ENCODE measurements around the gene PXDN. TPM values are rescaled to one million over a fixed set of nuclear protein-coding genes. Genes with fewer than 3 reads are reported as not detected.

PXDN gene
- total and polyA plus RNA-seq, 10 of the 15 experiments (the other 5 are each of a cell fraction or from before 2014, with no cell fraction given), result 0.12 to 0.69 (median 0.23) TPM; not detected in 5

DNA sequence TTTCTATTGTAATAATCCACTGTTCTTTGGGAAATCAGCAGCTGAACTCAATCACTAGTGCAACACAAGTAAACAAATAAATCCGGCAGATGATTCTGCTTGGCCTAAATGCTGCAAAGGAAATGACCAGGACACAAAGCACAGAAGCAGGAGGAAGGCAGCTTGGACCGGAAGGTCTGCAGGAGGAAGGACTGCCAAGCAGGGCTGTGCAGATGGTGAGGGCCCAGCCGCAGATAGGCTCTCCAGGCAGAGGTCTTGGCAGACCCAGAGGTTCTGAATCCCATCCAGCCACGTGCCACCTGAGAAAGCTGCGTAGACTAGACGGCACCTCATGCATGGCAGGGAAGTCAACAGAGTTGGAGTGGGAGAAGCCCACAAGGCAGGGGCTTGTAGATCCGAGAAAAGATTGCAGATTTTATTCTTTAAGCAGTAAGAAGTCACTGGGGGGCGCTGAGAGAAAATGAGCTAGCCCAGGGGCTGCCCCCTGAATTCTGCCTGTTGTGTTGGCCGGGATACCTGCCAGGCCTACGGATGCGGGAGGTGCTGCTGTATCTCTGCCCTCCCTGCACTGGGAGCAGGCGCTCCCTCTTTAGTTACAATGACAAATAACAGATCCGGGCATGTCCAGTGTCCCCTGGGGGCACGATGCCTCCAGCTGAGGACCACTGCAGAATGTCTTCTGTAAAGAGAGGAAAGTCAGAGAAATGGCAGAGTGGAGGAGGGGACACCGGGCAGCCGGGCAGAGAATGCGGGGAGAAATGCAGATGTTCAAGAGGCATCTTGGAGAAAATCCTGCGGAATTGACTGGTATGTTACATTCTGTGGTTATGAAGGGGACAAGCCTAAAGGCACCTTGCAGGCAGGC, 153.5 kb downstream of the PXDN start:
- DNase-seq (ENCODE audit: low read depth, low spot score) (no peak), ATAC-seq (no peak), FAIRE-seq (no peak)
- SMC1A ChIA-PET (ENCODE audit: uncharacterized antibody, unreplicated experiment), result no interaction called here
- H3K4me1 ChIP-seq (ENCODE audit: control insufficient read depth, insufficient read depth, low read length), result no peaks in the 10 kb centered on the region
- BruUV-seq (replicated peaks), result no TSS peak
- H3K4me2 ChIP-seq (ENCODE audit: control insufficient read depth, insufficient read depth), result no peak overlapping the region
- no peak overlapping the region for H2AFZ ChIP-seq (ENCODE audit: control insufficient read depth, low read depth, low read length)
- H3K9ac ChIP-seq (ENCODE audit: control insufficient read depth, insufficient read depth, low read length), result no peak overlapping the region
- TF ChIP-seq TAF1 (IDR thresholded peaks at IDR 0.05; ENCODE audit: borderline replicate concordance, low read depth, low read length), result no peak
- in situ Hi-C loops (cut with MboI) (no loop called here), intact Hi-C loops (cut with micrococcal nuclease; ENCODE audit: unreplicated experiment) (no loop called here)
- H3K9me3 ChIP-seq (replicated peaks; ENCODE audit: control insufficient read depth, insufficient read depth, low read length), result no peaks in the 10 kb centered on the region; the same call in 2 of the 3 replicates
- POLR2A ChIA-PET, result no interaction called here
- 46% methylated on average over 18 of the region's 18 CpGs for WGBS (ENCODE audit: insufficient coverage, insufficient replicate concordance, low lambda C conversion rate, missing lambda C conversion rate)
- RAD21 ChIA-PET (ENCODE audit: unreplicated experiment), result no interaction called here
- H3K4me3 ChIP-seq, result no peak overlapping the region
- H3K79me2 ChIP-seq (ENCODE audit: control insufficient read depth, insufficient read depth, low read length), result no peaks in the 10 kb centered on the region
- CTCF ChIA-PET, result no interaction called here
- H3K27ac ChIP-seq (ENCODE audit: control insufficient read depth, insufficient read depth), result no peak overlapping the region
- no peaks in the 10 kb centered on the region for H4K20me1 ChIP-seq (ENCODE audit: control insufficient read depth, insufficient read depth)
- no peaks in the 10 kb centered on the region for H3K27me3 ChIP-seq (replicated peaks in 1 of 2; ENCODE audit: control insufficient read depth in 2 of 2, insufficient read depth in 2 of 2, low read length in 1 of 2)
- H3K36me3 ChIP-seq (ENCODE audit: control insufficient read depth in 2 of 2, insufficient read depth in 2 of 2, low read length in 1 of 2), result no peaks in the 10 kb centered on the region

DNA sequence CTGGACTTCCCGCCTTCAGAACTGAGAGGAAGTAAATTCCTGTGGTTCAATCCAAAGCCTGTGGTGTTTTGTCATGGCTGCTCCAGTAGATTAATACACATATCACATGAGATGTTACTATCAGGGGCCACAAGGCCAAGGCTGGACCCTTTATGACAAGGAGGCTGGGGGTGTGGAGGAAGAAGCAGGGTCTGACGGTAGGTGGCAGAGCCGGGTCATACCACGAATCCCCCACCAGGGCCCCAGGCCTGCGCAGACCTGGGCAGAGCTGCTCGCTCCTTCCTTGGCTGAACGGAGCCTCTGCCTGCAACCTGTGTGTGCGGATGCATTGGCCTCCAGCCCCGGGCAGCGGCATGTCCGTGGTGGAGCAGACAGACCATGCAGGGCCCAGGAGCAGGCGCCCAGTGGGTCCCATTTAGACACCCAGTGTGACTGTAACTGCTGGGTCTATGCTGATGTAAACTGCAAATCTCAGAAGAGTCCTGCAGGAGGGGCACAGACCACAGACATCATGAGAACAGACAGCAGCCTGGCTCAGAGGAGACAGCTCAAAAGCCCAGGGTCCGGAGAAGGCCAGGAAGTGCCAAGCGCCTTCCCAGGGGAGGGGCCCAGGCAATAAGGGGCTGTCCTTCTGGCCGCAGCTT, 155.2 kb downstream of the PXDN start:
- Histone ChIP-seq H3K27me3 (replicated peaks in 1 of 2; ENCODE audit: control insufficient read depth in 2 of 2, insufficient read depth in 2 of 2, low read length in 1 of 2) (no peaks in the 10 kb centered on the region), H3K79me2 (ENCODE audit: control insufficient read depth, insufficient read depth, low read length) (no peaks in the 10 kb centered on the region), H3K36me3 (ENCODE audit: control insufficient read depth in 2 of 2, insufficient read depth in 2 of 2, low read length in 1 of 2) (no peaks in the 10 kb centered on the region), H3K9ac (ENCODE audit: control insufficient read depth, insufficient read depth, low read length) (no peak overlapping the region), H2AFZ (ENCODE audit: control insufficient read depth, low read depth, low read length) (no peak overlapping the region), H3K27ac (ENCODE audit: control insufficient read depth, insufficient read depth) (no peak overlapping the region), H4K20me1 (ENCODE audit: control insufficient read depth, insufficient read depth) (no peaks in the 10 kb centered on the region), H3K4me2 (ENCODE audit: control insufficient read depth, insufficient read depth) (no peak overlapping the region), H3K4me1 (ENCODE audit: control insufficient read depth, insufficient read depth, low read length) (no peaks in the 10 kb centered on the region), H3K9me3 (replicated peaks; ENCODE audit: control insufficient read depth, insufficient read depth, low read length) (no peaks in the 10 kb centered on the region; the same call in 2 of the 3 replicates), H3K4me3 (no peak overlapping the region)
- WGBS (ENCODE audit: insufficient coverage, insufficient replicate concordance, low lambda C conversion rate, missing lambda C conversion rate), result 63% methylated on average over 15 of the region's 15 CpGs
- ChIA-PET SMC1A (ENCODE audit: uncharacterized antibody, unreplicated experiment) (no interaction called here), RAD21 (ENCODE audit: unreplicated experiment) (interaction anchor here (0.8 kb wide), 1 partner anchor 179 kb away, joined by 3 read pairs; no protein-coding TSS in a partner anchor), CTCF (no interaction called here), POLR2A (no interaction called here)
- no peak for FAIRE-seq
- intact Hi-C loops (cut with micrococcal nuclease; ENCODE audit: unreplicated experiment), result no loop called here
- DNase-seq (ENCODE audit: low read depth, low spot score), result no peak
- no peak for ATAC-seq
- in situ Hi-C loops (cut with MboI), result no loop called here
- BruUV-seq (replicated peaks), result no TSS peak
- TF ChIP-seq ESRRA (IDR thresholded peaks at IDR 0.05; ENCODE audit: low read length) (no peak), ZBED1 (IDR thresholded peaks at IDR 0.05; ENCODE audit: borderline replicate concordance) (no peak), YBX1 (IDR thresholded peaks at IDR 0.05) (no peak), NFYA (IDR thresholded peaks at IDR 0.05; ENCODE audit: borderline replicate concordance, low read depth, low read length) (no peak), SUPT20H (IDR thresholded peaks at IDR 0.05; ENCODE audit: borderline replicate concordance, control insufficient read depth, low read depth, low read length) (no peak), HDAC6 (IDR thresholded peaks at IDR 0.05; ENCODE audit: unreplicated experiment) (no peak), ZNF384 (IDR thresholded peaks at IDR 0.05; ENCODE audit: borderline replicate concordance, low read depth, low read length) (no peak), MYC (IDR thresholded peaks at IDR 0.05; ENCODE audit: insufficient read depth, insufficient read length, insufficient replicate concordance, low read length, severe bottlenecking) (no peak), WRNIP1 (IDR thresholded peaks at IDR 0.05; ENCODE audit: borderline replicate concordance, low read depth, low read length) (no peak), NFYB (IDR thresholded peaks at IDR 0.05; ENCODE audit: insufficient read depth, low read depth, low read length) (no peak)
- TF ChIP-seq, protein P1, sequence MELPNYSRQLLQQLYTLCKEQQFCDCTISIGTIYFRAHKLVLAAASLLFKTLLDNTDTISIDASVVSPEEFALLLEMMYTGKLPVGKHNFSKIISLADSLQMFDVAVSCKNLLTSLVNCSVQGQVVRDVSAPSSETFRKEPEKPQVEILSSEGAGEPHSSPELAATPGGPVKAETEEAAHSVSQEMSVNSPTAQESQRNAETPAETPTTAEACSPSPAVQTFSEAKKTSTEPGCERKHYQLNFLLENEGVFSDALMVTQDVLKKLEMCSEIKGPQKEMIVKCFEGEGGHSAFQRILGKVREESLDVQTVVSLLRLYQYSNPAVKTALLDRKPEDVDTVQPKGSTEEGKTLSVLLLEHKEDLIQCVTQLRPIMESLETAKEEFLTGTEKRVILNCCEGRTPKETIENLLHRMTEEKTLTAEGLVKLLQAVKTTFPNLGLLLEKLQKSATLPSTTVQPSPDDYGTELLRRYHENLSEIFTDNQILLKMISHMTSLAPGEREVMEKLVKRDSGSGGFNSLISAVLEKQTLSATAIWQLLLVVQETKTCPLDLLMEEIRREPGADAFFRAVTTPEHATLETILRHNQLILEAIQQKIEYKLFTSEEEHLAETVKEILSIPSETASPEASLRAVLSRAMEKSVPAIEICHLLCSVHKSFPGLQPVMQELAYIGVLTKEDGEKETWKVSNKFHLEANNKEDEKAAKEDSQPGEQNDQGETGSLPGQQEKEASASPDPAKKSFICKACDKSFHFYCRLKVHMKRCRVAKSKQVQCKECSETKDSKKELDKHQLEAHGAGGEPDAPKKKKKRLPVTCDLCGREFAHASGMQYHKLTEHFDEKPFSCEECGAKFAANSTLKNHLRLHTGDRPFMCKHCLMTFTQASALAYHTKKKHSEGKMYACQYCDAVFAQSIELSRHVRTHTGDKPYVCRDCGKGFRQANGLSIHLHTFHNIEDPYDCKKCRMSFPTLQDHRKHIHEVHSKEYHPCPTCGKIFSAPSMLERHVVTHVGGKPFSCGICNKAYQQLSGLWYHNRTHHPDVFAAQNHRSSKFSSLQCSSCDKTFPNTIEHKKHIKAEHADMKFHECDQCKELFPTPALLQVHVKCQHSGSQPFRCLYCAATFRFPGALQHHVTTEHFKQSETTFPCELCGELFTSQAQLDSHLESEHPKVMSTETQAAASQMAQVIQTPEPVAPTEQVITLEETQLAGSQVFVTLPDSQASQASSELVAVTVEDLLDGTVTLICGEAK (IDR thresholded peaks at IDR 0.05; ENCODE audit: borderline replicate concordance), result no peak

Measured in GM12878 (cell line).